ENCODE data around the gene TNFRSF18. TPM values are rescaled to one million over a fixed set of nuclear protein-coding genes. Genes with fewer than 3 reads are reported as not detected.

Gene TNFRSF18
- total and polyA plus RNA-seq, 2 experiments from 2014 or later: 1.1 to 1.5 TPM

- no peaks in the 10 kb centered on the region for H3K4me1 Mint-ChIP-seq
- H3K4me2 ChIP-seq: no peak overlapping the region
- peaks cover 6% of the 10 kb centered on the region for H3K27me3 Mint-ChIP-seq (ENCODE audit: insufficient read depth, low read depth, poor library complexity)
- no peaks in the 10 kb centered on the region for H3F3A ChIP-seq (replicated peaks; ENCODE audit: low read depth)
- H3K79me2 ChIP-seq (replicated peaks; ENCODE audit: insufficient read depth): no peaks in the 10 kb centered on the region
- no peaks in the 10 kb centered on the region for H3K36me3 Mint-ChIP-seq (ENCODE audit: low read depth)
- H3K27me3 ChIP-seq (ENCODE audit: insufficient read depth): peaks cover 10% of the 10 kb centered on the region; the same call in 1 of the 2 replicates
- no peak for DNase-seq (ENCODE audit: low spot score)
- no peak overlapping the region for H3K4me3 ChIP-seq
- no peaks in the 10 kb centered on the region for H3K9me3 Mint-ChIP-seq
- H4K20me1 ChIP-seq (replicated peaks; ENCODE audit: insufficient read depth): no peaks in the 10 kb centered on the region
- peaks cover 3% of the 10 kb centered on the region; the same call in 1 of the 2 replicates for H3K4me1 ChIP-seq (ENCODE audit: insufficient read depth)
- no peak for ATAC-seq
- no peaks in the 10 kb centered on the region for H3K36me3 ChIP-seq (ENCODE audit: insufficient read depth)
- no peak overlapping the region for H3K27ac Mint-ChIP-seq
- no peak for TF ChIP-seq ZNF462 (CRISPR knock-in tag; IDR thresholded peaks at IDR 0.05)
- TF ChIP-seq JUNB (IDR thresholded peaks at IDR 0.05; ENCODE audit: unreplicated experiment): no peak
- TF ChIP-seq CREB1 (CRISPR knock-in tag; IDR thresholded peaks at IDR 0.05; ENCODE audit: low read depth): no peak
- no peak for TF ChIP-seq POLR2AphosphoS5 (IDR thresholded peaks at IDR 0.05; ENCODE audit: low read depth)
- TF ChIP-seq ZNF114 (CRISPR knock-in tag; IDR thresholded peaks at IDR 0.05): no peak
- no peak for TF ChIP-seq CTCF (conservative IDR thresholded peaks at IDR 0.05; ENCODE audit: low read depth in 2 of 2)
- no peak for TF ChIP-seq ETS1 (IDR thresholded peaks at IDR 0.05)
- no peak for TF ChIP-seq REST (IDR thresholded peaks at IDR 0.05; ENCODE audit: unreplicated experiment)
- no peak for TF ChIP-seq ZNF331 (CRISPR knock-in tag; IDR thresholded peaks at IDR 0.05; ENCODE audit: low read depth)
- TF ChIP-seq STAT1 (IDR thresholded peaks at IDR 0.05; ENCODE audit: unreplicated experiment): no peak
- TF ChIP-seq EZH2phosphoT487 (IDR thresholded peaks at IDR 0.05; ENCODE audit: unreplicated experiment): no peak
- no peak for TF ChIP-seq EZH2 (IDR thresholded peaks at IDR 0.05; ENCODE audit: low read depth, unreplicated experiment)
- no peak for TF ChIP-seq NANOG (IDR thresholded peaks at IDR 0.05; ENCODE audit: borderline replicate concordance)
- no peak overlapping the region for H2AFZ ChIP-seq
- H3K9me2 ChIP-seq (ENCODE audit: insufficient read depth): no peaks in the 10 kb centered on the region
- no peak overlapping the region for H3K27ac ChIP-seq (ENCODE audit: low read depth)
- no peak overlapping the region for H3K4me3 Mint-ChIP-seq
Measured at GRCh38 chr1:1243807-1244191, 37.4 kb upstream of the TNFRSF18 start.
